ENCODE measurements around the gene PIGH.
"Not testable (repeated sequence)": the region's sequence is repeated elsewhere in the genome, so short reads cannot be mapped to it uniquely, and the experiment has no call there.

Gene PIGH, protein sequence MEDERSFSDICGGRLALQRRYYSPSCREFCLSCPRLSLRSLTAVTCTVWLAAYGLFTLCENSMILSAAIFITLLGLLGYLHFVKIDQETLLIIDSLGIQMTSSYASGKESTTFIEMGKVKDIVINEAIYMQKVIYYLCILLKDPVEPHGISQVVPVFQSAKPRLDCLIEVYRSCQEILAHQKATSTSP

GRCh38 chr14:67599698-67600561 lies at the start of gene PIGH:
Gene PIGH (minus strand): TSS chr14:67600268. CDS start chr14:67600203, 65 bp downstream.
- DNase-seq = peak; percentile 67

DNA sequence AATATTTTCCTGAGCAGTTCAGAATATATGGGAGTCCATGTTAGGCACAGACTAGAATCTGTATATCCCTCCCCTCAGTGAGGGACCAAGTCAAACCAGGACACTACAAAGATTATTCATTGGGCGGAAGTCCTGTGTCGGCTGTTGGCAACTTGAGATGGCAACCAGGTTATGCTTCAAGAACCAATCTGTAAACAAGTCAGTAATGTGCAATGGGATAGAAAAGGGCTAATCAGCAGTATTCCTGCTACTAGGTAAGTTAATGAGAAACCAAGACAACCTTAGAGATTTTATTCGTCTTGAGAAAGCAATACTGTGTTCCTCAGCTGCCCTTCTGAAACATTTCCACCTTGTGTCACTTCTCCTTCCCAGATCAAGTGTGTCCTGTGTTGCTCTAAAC lies 46.1 kb upstream of the PIGH start:
- no peak for DNase-seq

- DNase-seq = no peak
These were observed 45.3 kb upstream of the PIGH start for GRCh38 chr14:67645414-67645813.

- DNase-seq = no peak
These were observed 44.4 kb upstream of the PIGH start for GRCh38 chr14:67644428-67644827.

GRCh38 chr14:67643713-67644112 lies 43.6 kb upstream of the PIGH start:
- no peak for DNase-seq

- no peak for DNase-seq
These were observed 42.1 kb upstream of the PIGH start for GRCh38 chr14:67641902-67642749.

GRCh38 chr14:67641480-67641879 lies 41.4 kb upstream of the PIGH start:
- DNase-seq = no peak

DNA sequence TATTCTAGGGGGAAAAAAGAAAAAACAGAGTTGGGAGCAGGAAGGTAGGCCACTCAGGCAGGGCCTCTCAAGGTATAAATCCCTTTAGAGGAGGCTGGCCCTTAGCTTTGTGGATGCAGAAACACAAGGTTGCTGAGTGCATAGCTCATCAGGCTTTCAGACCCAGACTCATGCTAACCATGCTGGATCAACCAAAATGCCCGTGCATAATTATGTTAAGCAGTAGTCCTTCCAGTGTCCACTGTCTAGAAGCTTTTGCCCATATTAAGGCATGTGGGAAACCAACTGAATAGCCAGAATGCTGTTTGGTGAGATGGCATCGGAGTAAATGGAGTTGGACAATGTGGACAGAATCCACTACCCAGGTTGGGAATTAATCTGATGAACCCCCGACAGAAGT lies 38.6 kb upstream of the PIGH start:
- DNase-seq = no peak

DNA sequence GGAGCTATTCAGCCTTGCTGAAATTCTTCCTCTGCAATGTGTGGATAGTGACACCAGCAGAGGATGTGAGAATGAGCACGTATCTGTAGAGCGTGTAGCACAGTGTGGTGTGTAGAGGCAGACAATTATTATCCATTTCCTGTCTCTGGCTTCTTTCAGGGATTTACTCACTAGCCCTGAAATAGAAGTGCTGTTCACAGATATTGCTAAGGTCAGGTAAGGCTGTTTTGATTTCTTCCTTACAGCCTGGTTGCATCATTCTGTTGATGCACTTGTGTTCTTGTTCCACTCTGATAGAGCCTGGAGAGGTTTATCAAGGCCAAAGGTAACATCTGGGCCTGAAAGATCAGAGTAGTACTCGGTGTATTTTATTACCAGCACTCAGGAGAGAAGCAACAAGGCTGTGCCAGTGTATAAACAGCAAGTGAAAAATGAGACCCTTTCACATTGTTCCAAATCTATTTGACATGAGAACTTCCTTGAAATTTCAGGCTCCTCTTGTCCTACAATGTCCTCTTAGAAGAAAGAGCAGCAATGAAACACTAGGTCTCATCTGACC lies 36.4 kb upstream of the PIGH start:
- no peak for DNase-seq

DNA sequence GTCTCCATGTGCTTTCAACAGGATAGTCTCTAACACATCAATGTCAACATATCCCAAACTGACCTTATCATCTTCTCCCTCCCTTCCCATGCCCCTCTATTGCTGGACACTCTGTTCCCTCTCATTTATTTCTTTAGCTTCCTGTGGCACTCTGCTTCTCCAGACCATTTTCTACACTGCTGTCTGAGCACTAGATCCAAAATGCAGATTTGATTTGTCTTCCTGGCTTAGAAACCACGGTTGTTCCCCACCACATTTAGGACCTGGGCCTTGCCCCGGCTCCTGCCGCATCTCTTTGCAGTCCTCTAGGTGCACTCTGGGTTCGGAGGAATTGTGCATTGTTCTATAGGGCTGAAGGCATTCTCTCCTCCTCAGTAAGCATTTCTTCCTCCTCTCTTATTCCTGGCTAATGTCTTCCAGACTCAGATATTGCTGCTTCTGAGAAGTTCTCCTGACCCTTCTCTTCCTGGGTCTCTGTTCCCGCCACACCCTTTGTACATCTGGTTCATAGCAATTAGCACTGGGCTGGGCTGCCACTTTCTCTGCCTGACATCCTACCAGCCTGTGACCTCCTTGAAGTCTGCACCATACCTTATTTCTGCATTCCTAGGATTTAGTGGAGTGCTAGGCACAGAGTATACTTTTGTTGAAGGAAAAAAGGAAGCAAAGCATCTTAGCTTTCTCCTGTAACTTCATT lies 33.5 kb upstream of the PIGH start:
- DNase-seq = no peak

DNA sequence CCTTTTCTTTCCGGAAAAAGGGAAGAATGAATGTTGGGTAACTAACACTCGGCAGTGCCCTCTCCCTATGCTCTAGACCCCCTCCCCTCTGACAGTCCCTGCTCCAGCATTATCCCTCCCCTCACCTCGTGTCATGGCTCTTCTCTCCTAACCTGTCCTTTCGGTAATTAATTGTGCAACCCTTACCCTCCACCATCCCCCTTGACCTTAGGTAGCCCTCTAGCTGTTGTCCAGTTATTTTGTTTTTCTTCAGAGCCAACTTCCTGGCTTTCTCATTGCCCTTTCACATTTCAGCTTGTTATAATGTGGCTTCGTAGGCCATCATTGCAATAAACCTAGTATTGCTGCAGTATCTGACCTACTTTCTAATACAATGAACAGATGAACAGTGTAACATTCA lies 30.9 kb upstream of the PIGH start:
- no peak for DNase-seq

- DNase-seq = no peak
These were observed 30.1 kb upstream of the PIGH start for GRCh38 chr14:67630186-67630585.

DNA sequence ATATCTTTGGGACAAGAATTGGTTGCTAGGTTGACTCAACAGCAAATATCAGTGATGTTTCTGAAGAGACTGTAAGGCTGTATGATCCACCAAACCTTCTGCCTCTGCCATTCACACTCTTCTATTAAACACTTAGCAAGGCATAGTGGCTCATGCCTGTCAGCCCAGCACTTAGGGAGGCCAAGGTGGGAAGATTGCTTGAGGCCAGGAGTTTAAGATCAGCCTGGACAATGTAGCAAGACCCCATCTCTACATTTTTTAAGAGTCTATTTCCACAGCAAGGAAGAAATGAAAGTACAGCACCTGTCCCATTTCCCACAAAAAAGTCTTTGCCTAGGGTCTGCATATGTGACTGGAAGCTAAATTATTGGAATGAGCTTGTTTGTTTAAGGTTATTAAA lies 27.5 kb upstream of the PIGH start:
- no peak for DNase-seq

DNA sequence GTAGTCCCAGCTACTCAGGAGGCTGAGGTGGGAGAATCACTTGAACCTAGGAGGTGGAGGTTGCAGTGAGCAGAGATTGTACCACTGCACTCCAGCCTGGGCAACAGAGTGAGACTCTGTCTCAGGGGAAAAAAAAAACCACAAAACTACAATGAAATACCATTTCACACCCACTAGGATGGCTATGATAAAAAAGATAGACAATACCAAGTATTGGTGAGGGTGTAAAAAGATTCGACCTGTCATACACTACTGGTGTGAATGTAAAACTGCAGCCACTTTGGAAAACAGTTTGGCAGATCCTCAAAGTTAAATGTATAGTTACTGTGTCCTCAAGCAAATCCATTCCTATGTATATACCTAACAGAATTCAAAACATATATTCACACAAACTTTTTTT lies 26.1 kb upstream of the PIGH start:
- not testable (repeated sequence) for DNase-seq

- DNase-seq = no peak
These were observed 23.0 kb upstream of the PIGH start for GRCh38 chr14:67623114-67623513.

DNA sequence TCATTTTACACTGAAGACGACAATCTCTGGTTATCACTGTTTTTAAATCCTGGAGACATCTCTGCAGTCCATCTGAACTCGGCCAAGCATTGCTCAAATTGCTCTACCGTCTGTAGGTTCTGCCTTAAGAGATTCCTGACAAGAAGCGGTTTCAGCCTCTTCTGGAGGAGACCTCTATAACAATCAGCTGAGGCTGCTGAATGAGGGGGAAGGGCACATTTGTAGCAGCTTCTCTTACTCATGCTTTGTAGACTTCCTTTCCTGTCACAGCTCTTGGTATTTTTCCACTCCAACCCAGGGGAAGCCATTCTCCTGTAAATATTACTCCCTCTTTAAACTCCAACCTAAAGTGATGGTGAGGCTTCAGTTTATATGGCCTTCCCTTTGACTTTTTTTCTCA lies 22.6 kb upstream of the PIGH start:
- DNase-seq = no peak

DNA sequence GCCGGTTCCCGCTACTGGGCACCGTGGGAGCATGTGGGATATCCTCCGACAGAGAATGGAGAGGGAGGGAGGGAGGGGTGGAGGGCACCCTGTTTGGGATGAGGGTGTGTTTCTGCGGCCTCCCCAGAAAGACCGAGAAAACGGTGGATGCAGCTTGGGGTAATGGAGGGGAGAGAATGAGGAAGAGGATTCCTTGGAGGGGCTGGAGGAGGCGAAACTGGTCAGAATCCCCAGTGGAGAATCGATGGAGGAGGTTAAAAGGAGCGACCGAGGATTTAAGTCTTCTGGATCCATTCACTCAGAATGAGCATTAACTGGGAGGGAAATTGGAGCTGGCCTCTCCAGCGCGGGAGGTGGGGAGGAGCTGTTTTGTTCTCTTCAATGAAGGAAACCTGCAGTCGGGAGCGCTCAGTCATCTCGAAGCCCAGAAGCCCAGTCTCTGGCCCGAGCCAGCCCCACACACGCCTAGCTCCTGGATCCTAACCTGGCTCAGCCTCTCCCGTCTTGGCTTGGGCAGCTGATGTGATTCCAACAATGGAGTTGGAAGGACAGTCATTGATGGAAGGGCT lies 20.2 kb upstream of the PIGH start:
- no peak for DNase-seq

DNA sequence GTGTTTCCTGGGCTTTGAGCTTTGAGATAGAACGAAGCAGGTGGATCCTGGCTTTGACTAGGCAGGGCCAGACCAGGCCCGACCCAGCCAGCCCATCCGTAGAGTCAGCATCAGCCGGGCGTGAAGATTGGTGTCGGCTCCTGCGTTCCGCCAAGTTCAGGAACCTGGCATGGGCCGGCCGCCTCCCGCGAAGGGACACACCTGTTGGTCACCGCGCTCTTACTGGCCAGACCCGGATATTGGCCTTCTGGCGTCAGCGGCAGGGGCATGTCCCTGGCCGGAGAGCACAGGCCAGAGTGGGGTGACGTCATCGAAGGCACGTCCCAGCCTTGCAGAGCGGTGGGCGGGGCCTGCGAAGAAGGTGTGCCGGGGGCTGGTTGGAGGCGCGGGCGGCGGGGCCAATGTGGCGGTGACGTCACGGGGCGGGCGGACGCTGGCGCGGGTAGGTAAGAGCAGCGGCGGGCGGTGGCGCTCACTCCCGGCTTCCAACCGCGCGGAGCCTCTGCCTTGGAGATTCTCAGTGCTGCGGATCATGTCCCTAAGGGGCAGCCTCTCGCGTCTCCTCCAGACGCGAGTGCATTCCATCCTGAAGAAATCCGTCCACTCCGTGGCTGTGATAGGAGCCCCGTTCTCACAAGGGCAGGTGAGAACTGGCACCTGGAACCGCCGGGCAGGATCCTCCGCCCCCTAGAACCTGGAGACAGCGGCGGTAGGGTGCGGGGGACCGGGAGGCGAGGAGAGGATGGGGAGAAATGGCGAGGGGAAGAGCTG lies 19.6 kb upstream of the PIGH start, which contains the start of gene ARG2:
ARG2 (plus strand) TSS at position 475 of the 771 bp plus-strand sequence; CDS start at position 533, 58 bp downstream.
- DNase-seq = peak; percentile 83

DNA sequence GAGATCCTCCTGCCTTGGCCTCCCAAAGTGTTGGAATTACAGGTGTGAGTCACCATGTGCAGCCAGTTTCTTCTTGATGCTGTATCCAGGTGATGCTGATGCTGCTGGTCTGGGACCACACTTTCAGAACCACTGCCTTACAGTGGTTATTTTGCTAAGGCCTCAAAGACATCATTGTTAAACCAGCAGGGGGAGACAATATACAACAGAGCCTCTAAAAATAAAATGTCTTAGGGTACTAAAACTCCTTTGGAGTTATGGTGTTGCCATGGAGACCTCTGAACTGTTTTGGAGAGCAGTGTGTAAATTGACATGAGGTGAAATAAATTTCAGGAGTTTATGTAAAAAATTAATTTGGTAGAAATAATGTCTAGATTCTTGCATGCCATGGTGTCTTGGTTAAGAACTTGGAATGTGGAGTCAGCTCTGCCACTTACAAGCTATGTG lies 18.6 kb upstream of the PIGH start:
- DNase-seq = peak; percentile 6

GRCh38 chr14:67610491-67610890 lies 10.4 kb upstream of the PIGH start:
- no peak for DNase-seq

DNA sequence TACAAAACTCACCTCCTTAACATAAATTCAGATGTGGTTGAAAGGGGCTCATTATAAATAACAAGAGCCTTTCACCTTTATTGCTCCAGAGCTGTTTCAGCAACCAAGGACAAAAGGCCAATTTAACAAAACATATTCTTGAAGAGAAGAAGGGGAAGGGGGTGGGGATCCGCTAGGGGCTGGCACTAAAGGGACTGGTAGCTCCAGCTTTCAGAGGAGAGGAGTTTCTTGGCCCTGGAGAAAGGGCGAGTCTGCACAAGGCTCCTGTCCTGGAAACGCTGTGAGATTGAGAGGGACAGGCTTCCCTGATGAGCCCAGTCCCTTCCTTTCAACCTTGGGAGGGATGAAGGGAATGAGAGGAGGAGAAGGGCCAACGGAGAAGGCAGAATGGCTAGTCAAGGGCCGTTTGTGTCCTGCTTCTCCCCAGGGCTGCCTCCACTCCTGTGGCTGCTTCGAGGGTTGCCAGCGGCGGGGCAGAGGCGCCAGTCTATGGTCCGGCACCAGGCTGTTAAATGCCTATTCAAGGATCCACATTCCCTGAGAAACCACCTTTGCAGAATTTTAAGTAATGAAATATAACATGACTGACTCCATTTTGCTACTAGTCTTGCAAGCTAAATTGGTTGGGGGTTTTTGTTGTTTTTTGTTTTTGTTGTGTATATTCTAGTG lies 9.7 kb upstream of the PIGH start:
- DNase-seq = no peak
